ENCODE measurements around the gene ZFYVE1. TPM values are rescaled to one million over a fixed set of nuclear protein-coding genes. Genes with fewer than 3 reads are reported as not detected.

ZFYVE1 gene
- total RNA-seq, 1 experiment from 2014 or later: 14.2 TPM

- no peak overlapping the region for H2BK15ac ChIP-seq (ENCODE audit: low read depth, low read length)
- no peak overlapping the region for H2AFZ ChIP-seq (ENCODE audit: low read length)
- H3K9me3 ChIP-seq (ENCODE audit: control insufficient read depth, low read depth, low read length): no peaks in the 10 kb centered on the region
- Mint-ChIP-seq H3K9me3 (no peaks in the 10 kb centered on the region; a peak in 1 of 5 replicates), H3K4me3 (no peak overlapping the region; a peak in 1 of 5 replicates), H3K36me3 (ENCODE audit: insufficient read depth in 1 of 3, low read depth in 3 of 3) (peaks cover 0 to 14% (median 8%) of the 10 kb centered on the region in 3 experiments; a peak in 4 of 7 replicates), H3K27me3 (ENCODE audit: low read depth) (no peaks in the 10 kb centered on the region; the same call in 1 of the 2 replicates), H3K4me1 (peaks cover 13 to 17% of the 10 kb centered on the region in 2 experiments), H3K27ac (peak overlapping the region in 1 of 3 experiments; percentile 25; a peak in 2 of 7 replicates)
- H3K4ac ChIP-seq (ENCODE audit: low read depth, low read length): no peak overlapping the region
- no peak overlapping the region for H2BK20ac ChIP-seq (ENCODE audit: low read depth, low read length, poor library complexity, severe bottlenecking)
- H3K27me3 ChIP-seq (ENCODE audit: insufficient read depth, low read length): no peaks in the 10 kb centered on the region
- no CpG with 5 or more reads among the region's 1 CpG for WGBS (ENCODE audit: extremely low coverage, insufficient read length, low lambda C conversion rate)
- no peak overlapping the region for H2BK12ac ChIP-seq (ENCODE audit: insufficient read length, low read depth, low read length)
- H3T11ph ChIP-seq (ENCODE audit: low read length): no peak overlapping the region
- no peak for DNase-seq
- no peak overlapping the region for H2BK5ac ChIP-seq (ENCODE audit: insufficient read length, low read length)
- no peak overlapping the region for H2BK120ac ChIP-seq (ENCODE audit: low read depth, low read length, poor library complexity, severe bottlenecking)
- H3K79me2 ChIP-seq (ENCODE audit: insufficient read depth, low read length): peaks cover 14% of the 10 kb centered on the region
- TF ChIP-seq, protein P1, sequence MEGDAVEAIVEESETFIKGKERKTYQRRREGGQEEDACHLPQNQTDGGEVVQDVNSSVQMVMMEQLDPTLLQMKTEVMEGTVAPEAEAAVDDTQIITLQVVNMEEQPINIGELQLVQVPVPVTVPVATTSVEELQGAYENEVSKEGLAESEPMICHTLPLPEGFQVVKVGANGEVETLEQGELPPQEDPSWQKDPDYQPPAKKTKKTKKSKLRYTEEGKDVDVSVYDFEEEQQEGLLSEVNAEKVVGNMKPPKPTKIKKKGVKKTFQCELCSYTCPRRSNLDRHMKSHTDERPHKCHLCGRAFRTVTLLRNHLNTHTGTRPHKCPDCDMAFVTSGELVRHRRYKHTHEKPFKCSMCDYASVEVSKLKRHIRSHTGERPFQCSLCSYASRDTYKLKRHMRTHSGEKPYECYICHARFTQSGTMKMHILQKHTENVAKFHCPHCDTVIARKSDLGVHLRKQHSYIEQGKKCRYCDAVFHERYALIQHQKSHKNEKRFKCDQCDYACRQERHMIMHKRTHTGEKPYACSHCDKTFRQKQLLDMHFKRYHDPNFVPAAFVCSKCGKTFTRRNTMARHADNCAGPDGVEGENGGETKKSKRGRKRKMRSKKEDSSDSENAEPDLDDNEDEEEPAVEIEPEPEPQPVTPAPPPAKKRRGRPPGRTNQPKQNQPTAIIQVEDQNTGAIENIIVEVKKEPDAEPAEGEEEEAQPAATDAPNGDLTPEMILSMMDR (conservative IDR thresholded peaks at IDR 0.05): no peak
- H2AK5ac ChIP-seq (ENCODE audit: insufficient read length, low read length): no peak overlapping the region
- no peak overlapping the region for H4K5ac ChIP-seq (ENCODE audit: insufficient read length, low read depth, low read length)
- no peak overlapping the region for H4K91ac ChIP-seq (ENCODE audit: insufficient read length, low read depth, low read length)
- no peaks in the 10 kb centered on the region for H3K23me2 ChIP-seq (ENCODE audit: insufficient read length, low read depth, low read length, poor library complexity, severe bottlenecking)
- H3K23ac ChIP-seq (ENCODE audit: insufficient read length, low read depth, low read length): no peak overlapping the region
- H3K79me1 ChIP-seq (ENCODE audit: insufficient read depth, low read depth, low read length, poor library complexity, severe bottlenecking): no peaks in the 10 kb centered on the region
- no peaks in the 10 kb centered on the region for H4K20me1 ChIP-seq (ENCODE audit: control insufficient read depth, insufficient read depth, insufficient read length)
- H3K14ac ChIP-seq (ENCODE audit: insufficient read depth, low read length): no peak overlapping the region
- no peak overlapping the region for H3K18ac ChIP-seq (ENCODE audit: insufficient read length, low read depth, low read length)
- no peak overlapping the region for H3K27ac ChIP-seq (ENCODE audit: insufficient read length, low read depth, low read length)
- H3K4me1 ChIP-seq (ENCODE audit: insufficient read depth, low read length): no peaks in the 10 kb centered on the region
- no peak overlapping the region for H3K9ac ChIP-seq (ENCODE audit: extremely low read depth, insufficient read length, low read length)
- H4K8ac ChIP-seq (replicated peaks; ENCODE audit: insufficient read length, low read depth, low read length): no peak overlapping the region
- no peak overlapping the region for H3K56ac ChIP-seq (ENCODE audit: insufficient read length, low read depth, low read length)
- H3K4me2 ChIP-seq (ENCODE audit: insufficient read depth, insufficient read length, low read length): no peak overlapping the region
Observed at GRCh38 chr14:73055251-73055650, 28.3 kb upstream of the ZFYVE1 start.
